Osteocyte (in vitro differentiated cells): Measurements from ENCODE around the gene PAX2. TPM values are rescaled to one million over a fixed set of nuclear protein-coding genes. Genes with fewer than 3 reads are reported as not detected.

Experiments used
- DNase-seq: peaks from one replicate; pipeline ENCODE4 v3.0.0; 2021; ENCODE audit warnings: mixed read lengths; ENCODE audit not compliant: unreplicated experiment; ENCODE audit errors: extremely low spot score
- H3K27ac Mint-ChIP-seq: one replicate; pipeline ENCODE4 v1.8.0; 2021; ENCODE audit warnings: mild to moderate bottlenecking, mixed read lengths; ENCODE audit not compliant: unreplicated experiment
- H3K27me3 Mint-ChIP-seq: one replicate; pipeline ENCODE4 v1.8.0; 2021; ENCODE audit warnings: mixed read lengths; ENCODE audit not compliant: unreplicated experiment
- H3K36me3 Mint-ChIP-seq: one replicate; pipeline ENCODE4 v1.8.0; 2021; ENCODE audit warnings: mixed read lengths; ENCODE audit not compliant: unreplicated experiment
- H3K4me1 Mint-ChIP-seq: one replicate; pipeline ENCODE4 v1.8.0; 2021; ENCODE audit warnings: mixed read lengths; ENCODE audit not compliant: unreplicated experiment
- H3K4me3 Mint-ChIP-seq: one replicate; pipeline ENCODE4 v1.8.0; 2021; ENCODE audit warnings: mild to moderate bottlenecking, moderate library complexity, mixed read lengths; ENCODE audit not compliant: unreplicated experiment
- H3K9me3 Mint-ChIP-seq: one replicate; pipeline ENCODE4 v1.8.0; 2021; ENCODE audit warnings: mixed read lengths; ENCODE audit not compliant: unreplicated experiment
- total RNA-seq: library from RNA; stranded (reverse); gene quantifications from 2 replicates; pipeline ENCODE4 v1.2.1, GENCODE V29; 2021
- TF ChIP-seq, protein P1 (sequence below): fragments of 200-600 bp; sonication (generic); IDR thresholded peaks from 2 replicates; pipeline ENCODE4 v1.5.0; 2021; ENCODE audit warnings: antibody characterized with exemption, mild to moderate bottlenecking, moderate library complexity

The PAX2 gene
- total RNA-seq, 1 donor from 2014 or later: 0.30 TPM

- Mint-ChIP-seq H3K4me1 (peaks cover 57% of the 10 kb centered on the region), H3K4me3 (no peak overlapping the region), H3K27me3 (peaks cover 87% of the 10 kb centered on the region), H3K9me3 (no peaks in the 10 kb centered on the region), H3K27ac (no peak overlapping the region), H3K36me3 (no peaks in the 10 kb centered on the region)
- TF ChIP-seq, protein P1, sequence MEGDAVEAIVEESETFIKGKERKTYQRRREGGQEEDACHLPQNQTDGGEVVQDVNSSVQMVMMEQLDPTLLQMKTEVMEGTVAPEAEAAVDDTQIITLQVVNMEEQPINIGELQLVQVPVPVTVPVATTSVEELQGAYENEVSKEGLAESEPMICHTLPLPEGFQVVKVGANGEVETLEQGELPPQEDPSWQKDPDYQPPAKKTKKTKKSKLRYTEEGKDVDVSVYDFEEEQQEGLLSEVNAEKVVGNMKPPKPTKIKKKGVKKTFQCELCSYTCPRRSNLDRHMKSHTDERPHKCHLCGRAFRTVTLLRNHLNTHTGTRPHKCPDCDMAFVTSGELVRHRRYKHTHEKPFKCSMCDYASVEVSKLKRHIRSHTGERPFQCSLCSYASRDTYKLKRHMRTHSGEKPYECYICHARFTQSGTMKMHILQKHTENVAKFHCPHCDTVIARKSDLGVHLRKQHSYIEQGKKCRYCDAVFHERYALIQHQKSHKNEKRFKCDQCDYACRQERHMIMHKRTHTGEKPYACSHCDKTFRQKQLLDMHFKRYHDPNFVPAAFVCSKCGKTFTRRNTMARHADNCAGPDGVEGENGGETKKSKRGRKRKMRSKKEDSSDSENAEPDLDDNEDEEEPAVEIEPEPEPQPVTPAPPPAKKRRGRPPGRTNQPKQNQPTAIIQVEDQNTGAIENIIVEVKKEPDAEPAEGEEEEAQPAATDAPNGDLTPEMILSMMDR: no peak
- DNase-seq: no peak
These were observed 2.4 kb upstream of the PAX2 start for GRCh38 chr10:100742936-100743335.

DNA sequence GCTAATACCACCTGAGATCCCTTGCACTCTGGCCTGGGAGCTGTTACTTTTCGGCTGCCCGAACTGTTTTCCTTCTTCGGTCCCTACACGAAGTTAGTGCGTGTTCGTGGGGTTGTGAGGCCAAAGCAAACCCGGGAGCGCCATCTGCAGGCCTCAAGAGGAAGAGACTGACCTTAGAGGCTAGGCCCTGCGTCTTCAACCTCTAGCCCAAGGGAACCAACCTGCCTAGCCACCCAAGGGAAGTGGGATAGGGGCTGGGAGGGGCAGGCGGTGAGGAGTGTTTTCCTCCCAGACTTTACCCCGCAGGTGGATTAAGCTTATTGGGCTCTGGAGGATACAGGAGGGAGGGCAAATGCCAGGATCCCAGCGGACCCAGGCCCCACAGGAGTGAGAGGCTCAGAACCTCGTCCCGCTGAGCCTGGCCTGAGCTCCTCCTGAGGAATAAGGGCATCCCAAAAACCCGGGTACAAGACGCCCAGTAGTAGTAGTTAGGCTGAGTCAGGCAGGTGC, 1.7 kb upstream of the PAX2 start:
- no peak overlapping the region for H3K27ac Mint-ChIP-seq
- peaks cover 87% of the 10 kb centered on the region for H3K27me3 Mint-ChIP-seq
- DNase-seq: no peak
- TF ChIP-seq, protein P1: peak; percentile 62
- no peak overlapping the region for H3K4me3 Mint-ChIP-seq
- H3K36me3 Mint-ChIP-seq: no peaks in the 10 kb centered on the region
- peaks cover 58% of the 10 kb centered on the region for H3K4me1 Mint-ChIP-seq
- no peaks in the 10 kb centered on the region for H3K9me3 Mint-ChIP-seq

- peak overlapping the region; percentile 45 for H3K4me3 Mint-ChIP-seq
- H3K27me3 Mint-ChIP-seq: peaks cover 87% of the 10 kb centered on the region
- no peaks in the 10 kb centered on the region for H3K9me3 Mint-ChIP-seq
- no peak overlapping the region for H3K27ac Mint-ChIP-seq
- no peak for DNase-seq
- TF ChIP-seq, protein P1: no peak
- H3K36me3 Mint-ChIP-seq: no peaks in the 10 kb centered on the region
- H3K4me1 Mint-ChIP-seq: peaks cover 65% of the 10 kb centered on the region
These were observed 1.0 kb upstream of the PAX2 start for GRCh38 chr10:100744136-100744986.

GRCh38 chr10:100745882-100746783, 751 bp downstream of the PAX2 start:
- peak overlapping the region; percentile 63 for H3K4me3 Mint-ChIP-seq
- no peak overlapping the region for H3K27ac Mint-ChIP-seq
- peaks cover 87% of the 10 kb centered on the region for H3K27me3 Mint-ChIP-seq
- peaks cover 55% of the 10 kb centered on the region for H3K4me1 Mint-ChIP-seq
- H3K9me3 Mint-ChIP-seq: no peaks in the 10 kb centered on the region
- H3K36me3 Mint-ChIP-seq: no peaks in the 10 kb centered on the region
- DNase-seq: no peak
- TF ChIP-seq, protein P1: no peak
